Superior temporal gyrus (tissue), 1 donor: ENCODE results near the gene UBIAD1.
"Not testable (repeated sequence)": the region's sequence is repeated elsewhere in the genome, so short reads cannot be mapped to it uniquely, and the experiment has no call there.

Experiments used
- DNase-seq: peaks from one replicate; pipeline ENCODE4 v3.0.0-alpha.2; 2016; ENCODE audit errors: extremely low spot score

Gene UBIAD1

DNA sequence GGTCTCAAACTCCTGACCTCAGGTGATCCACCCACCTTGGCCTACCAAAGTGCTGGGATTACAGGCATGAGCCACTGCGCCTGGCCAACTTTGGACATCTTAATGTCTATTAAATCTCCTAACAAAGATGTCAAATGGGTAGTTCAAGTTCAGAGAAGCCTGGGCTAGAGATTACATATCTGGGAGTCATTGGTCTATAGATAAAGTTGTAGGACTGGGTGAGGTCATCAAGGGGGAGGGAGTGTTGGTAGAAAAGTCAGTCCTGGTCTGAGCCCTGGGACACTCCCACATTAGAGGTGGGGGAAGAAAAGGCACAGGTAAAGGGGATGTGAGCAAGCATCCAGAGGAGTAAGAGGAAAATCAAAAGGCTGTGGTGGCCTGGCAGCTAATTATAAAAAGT, 6.6 kb downstream of the UBIAD1 start:
- no peak for DNase-seq

DNA sequence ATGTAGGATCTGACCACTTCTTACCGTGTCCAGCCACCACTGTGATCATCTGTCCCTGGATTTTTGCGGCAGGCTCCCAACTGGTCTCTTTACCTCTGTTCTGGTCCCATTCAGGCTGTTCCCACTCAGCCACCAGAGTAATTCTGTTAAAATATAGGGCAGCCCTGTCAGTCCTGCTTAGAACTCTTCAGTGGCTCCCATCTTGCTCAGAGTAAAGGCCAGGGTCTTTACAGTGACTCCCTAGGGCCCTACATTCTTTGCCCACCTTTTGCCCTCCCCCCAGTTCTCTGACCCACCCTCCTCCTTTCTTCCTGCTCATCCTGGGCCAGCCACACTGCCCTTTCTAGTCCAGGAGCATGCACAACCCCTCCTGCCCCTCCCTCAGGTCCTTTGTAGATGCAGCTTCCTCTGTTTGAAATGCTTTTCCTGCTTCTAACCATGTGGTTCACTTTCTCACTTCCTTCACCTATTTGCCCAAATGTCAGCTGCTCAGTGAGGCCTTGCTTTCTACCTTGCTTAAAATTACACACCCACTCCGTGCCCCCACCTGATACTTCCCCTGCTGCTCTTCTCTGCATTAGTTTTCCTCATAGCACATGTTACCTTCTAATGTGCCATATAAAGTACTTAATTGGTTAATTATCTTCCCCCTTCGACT, 7.8 kb downstream of the UBIAD1 start:
- no peak for DNase-seq

DNA sequence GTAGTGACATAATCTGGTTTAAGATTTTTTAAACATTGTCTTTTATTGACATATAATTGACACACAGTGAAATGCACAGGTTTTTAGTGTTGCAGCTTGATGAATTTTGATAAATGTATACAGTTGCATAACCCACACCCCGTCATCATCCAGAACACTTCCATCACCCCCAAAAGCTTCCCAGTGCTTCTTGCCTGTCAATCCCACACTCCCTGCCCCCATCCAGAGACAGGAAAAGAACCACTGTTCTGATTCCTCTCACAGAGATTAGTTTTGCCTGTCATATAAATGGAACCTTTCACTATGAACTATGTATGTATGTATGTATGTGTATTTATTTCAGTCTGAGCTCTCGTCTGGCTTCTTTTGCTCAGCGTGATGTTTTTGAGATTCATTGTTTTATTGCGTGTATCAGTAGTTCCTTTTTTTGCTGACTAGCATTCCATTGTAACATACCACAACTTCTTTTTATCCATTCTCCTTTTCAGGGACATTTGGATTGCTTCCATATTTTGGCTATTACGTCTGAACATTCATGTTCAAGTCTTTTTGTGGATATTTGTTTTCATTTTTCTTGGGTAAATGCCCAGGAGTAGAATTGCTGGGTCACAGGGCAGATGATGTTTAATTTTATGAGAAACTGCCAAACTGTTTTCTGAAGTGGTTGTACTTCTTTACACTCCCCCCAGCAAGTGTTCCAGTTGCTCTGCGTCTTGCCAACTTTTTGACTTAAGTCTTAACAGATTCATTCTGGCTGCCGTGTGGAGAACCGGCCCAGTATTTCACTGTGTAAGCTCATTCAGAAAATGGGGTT, 8.7 kb downstream of the UBIAD1 start:
- no peak for DNase-seq

DNA sequence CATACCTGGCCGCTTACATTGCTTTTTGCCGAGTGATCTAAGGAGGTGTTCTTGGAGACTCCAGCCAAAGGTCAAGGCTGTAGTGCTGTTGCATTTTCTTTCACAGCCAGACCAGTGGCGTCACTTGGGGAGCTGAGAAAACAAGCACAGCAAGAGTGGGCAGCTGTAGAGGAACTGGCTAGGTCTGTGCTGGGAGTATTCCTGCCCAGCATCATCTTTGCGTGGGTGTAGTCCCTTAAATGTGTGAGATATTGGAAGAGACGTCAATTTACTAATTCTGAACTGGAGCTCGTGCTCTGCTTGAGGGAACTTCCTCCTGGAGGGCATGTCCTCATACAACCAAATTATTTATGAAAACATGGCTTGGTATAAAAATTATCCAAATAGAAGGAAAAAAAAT, 10.2 kb downstream of the UBIAD1 start:
- DNase-seq = no peak

DNA sequence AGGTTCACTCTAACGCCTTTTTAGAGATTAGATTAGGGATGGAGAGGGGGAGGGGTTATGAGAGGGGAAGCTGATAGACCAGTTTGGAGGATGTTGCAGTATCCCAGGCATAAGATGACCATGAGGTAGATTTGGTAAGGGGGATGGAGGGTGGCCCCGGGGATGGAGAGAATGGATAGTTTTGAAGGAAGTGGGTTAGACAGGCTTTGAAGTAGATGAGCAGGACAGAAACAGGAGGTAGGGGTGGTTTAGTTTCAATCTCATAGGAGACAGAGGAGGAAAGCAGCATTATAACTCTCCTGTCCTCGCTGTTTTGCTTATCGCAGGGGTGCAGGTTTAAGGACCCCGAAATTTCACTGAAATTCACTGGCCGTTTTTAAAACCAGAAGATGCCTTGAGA, 11.8 kb downstream of the UBIAD1 start:
- no peak for DNase-seq

DNA sequence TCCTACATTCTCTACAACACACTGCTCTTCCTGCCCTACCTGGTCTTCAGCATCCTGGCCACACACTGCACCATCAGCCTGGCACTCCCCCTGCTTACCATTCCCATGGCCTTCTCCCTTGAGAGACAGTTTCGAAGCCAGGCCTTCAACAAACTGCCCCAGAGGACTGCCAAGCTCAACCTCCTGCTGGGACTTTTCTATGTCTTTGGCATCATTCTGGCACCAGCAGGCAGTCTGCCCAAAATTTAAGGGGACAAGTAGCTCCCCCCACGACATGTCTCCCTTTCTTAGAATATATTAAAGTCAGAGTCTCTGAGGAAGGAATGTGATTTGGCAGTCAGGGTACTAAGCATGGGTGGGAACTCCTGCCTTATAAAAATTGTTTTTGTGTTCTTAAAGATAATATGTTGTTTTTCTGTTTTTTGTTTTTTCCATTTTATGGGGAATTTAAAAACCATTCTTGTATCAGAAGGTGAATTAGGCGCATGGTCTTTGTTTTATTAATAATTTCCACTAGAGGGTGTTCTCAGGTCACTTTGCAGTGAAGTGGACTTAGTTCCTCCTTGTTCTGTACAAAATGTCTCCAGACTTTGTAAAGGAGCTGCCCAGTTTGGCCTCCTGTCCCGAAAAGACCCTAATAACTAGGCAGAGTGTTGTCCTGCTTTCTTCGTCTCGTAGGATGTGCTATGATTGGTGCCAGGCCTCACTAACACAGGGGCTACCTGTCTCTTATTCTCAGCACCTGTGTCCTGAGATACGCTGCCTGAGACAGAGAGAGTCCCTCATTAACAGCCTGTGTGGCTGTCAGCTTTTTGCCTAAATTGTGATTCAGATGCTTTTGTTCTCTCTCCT, 13.1 kb downstream of the UBIAD1 start:
- peak; percentile 53 for DNase-seq

DNA sequence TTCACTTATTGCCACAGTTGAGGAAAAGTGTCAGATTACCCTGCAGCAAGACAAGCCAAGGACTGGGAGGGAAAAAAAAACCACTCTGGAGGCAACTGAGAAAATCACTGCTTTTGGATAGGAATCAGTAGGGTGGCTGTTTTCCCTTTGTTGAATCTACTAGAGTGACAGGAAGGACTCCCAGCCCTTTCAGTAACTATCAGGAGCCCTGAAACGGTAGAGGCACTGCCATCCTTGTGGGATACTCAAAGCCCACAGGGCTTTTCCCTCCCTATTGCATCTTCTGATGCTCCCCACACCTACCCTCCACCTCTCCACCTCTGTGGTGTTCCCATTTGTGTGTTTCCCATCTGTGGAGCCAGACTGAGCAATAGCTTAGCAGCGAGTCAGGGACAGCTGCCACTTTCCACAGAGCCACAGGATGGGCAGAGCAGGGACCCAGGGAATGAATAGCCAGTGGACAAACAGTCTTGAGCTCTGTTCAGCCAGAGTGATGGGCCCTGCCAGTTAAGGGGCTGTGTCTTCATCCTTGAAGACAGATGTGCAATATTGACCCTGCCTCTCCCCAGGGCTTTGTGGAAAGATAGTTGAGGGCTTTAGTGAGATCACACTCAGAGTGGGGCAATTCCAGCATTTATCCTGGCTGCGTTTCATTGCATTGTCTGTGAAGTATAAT, 13.9 kb downstream of the UBIAD1 start:
- DNase-seq = no peak

DNA sequence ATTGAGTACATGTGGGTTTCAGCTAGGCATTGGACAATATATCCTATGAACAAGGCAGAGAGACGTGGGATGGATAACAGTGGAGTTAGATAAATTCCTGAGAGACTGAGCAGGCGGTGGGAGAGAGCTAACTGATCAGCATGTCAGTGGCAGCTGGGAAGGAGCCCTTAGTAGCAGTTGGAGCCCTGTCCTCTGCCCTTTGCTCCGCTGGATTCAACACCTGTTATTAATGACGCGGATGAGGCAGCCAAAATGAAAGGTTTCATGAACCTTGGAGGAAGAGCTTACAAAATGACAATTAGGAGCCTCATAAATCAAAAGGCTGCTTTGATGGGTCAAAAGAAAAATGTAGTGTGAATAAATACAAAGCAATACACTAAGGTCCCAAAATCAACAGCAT, 16.1 kb downstream of the UBIAD1 start:
- no peak for DNase-seq

DNA sequence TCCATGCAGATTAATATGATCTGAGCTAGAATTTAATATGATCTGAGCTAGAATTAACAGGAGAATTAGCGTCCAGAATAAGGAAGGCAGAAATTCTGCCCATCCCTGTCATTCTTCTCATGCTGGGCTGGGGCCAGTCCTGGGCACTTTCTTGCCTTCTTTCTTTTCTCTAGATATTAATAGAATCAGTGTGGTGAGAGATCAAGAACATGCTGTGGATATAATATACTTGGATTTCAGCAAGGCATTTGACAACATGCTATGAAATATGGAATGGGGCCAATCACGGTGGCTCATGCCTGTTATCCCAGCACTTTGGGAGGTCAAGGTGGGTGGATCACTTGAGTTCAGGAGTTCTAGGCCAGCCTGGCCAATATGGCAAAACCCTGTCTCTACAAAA, 18.1 kb downstream of the UBIAD1 start:
- no peak for DNase-seq

DNA sequence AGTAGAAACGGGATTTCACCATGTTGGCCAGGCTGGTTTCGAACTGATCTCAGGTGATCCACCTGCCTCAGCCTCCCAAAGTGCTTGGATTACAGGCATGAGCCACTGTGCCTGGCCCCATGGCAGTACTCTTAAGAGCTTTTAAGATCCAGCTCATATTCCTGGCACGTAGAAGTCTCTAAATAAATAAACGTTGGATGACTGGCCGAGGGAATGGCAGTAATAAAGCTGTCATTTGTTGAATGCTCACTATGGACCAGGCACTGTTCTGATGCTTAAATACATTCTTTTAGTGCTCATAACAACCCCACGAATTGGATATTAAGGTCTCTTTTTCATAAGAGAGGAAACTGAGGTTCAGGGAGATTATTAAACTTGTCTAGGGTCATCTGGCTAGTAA, 20.9 kb downstream of the UBIAD1 start:
- DNase-seq = no peak

DNA sequence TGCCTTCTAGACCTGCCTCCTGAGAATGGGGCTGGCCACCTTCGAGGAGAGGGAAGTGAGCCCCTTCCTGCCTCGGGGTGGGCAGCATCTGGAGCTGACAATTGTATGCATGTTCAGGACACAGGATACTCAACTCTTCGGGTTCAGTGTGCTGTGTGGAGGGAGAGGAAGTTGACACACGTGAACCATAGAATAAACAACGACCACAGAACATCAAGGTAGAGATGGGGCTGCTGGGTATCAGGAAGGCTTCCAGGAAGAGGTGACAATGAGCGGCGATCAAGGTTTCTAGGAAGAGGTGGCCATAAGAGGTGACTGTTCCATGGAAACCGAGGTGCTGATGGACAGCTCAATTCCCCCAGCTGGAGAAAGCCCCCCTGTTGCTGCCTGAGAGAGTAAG, 22.0 kb downstream of the UBIAD1 start:
- DNase-seq = no peak

DNA sequence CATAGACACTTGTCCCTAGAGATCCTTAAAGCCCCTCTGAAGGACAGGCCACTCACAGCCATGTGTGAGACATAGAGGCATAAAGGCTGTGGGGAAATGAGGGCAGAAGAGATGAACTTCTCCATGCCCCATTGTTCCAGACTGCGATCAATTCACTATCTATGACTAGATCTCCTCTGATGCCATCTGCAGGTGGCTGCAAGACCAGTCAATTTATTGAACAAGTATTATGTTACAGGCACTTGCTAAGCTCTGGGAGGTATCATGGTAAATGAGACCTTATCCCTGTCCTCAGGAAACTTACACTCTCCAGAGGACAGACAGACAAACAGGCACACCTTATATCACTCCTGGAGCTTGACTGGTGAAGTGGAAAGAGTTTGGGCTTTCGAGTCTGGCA, 22.9 kb downstream of the UBIAD1 start:
- no peak for DNase-seq

DNA sequence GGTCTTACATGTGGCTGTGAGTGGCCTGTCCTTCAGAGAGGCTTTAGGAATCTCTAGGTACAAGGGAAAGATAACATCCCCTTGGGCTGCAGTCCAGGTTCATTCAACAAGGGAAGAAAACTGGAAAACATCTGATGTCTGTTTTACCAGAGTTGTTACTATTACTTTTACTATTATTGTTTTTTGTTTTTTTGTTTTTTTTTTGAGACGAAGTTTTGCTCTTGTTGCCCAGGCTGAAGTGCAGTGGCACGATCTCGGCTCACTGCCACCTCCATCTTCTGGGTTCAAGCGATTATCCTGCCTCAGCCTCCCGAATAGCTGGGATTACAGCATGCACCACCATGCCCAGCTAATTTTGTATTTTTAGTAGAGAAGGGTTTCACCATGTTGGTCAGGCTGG, 24.8 kb downstream of the UBIAD1 start:
- not testable (repeated sequence) for DNase-seq

DNA sequence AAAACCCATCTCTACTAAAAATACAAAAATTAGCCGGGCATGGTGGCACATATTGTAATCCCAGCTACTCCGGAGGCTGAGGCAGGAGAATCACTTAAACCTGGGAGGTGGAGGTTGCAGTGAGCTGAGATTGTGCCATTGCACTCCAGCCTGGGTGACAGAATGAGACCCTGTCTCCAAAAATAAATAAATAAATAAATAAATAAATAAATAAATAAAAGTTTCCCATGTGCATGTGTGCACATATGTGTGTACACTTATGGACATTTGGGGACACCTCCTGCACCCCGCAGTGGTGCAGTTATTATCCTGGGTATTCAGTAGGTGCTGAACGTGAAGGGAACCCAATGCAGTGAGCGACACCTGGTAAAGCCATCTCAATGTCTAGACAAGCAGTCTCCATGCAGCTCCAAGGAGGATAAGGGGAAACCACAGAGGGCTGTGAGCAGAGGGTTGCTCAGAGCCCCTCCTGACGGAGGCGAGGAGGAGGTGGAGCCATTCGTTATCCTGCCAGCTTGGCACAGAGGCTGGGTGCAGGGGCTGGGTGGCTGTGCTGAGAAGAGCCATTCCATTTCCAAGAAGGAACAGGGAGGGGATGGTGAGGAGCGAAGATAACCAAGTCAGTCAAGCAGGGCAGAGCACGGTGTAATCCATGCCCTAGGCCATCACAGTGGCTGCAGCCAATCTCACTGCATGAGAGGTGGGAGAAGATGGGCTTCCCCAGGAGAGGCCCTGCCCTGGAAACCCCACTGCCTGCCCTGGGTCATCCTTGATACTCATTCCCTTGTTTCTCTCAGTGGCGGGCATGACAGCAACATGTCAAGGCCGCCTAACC, 25.6 kb downstream of the UBIAD1 start:
- no peak for DNase-seq

DNA sequence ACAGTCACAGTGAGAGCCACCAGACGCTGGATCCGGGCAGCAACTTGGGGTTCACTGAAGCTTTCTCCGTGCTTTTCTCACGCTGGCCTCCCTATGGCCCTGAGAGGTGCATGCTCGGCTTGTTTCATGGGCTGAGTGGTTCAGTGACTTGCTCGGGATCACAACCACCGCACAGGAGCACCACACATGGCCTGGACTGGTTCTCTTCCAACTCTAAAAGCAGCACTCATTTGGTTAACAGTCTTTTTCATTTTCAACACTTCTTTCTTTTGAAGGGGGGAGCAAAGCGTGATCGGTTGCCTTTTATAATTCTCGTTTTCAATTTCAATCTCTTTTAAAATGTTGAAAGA, 26.2 kb downstream of the UBIAD1 start:
- DNase-seq = no peak

DNA sequence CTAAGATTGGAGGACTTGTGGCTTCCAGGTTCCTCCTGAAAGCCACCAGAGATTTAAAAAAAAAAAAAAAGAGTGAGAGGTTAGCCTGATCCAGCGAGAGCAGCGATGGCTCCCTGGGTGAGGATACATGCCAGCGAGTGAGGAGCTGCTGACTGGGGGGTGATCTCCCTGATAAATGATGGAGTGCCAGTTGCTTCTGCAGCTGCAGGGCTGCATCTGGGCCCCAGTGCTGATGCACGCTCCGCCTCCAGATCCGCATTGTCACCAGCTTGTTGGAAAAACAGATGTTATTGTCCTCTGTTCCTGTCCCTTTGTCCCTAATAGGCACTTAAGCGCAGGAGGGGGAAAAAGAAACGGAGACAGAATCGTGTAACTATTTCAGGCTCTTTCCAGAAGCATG, 28.6 kb downstream of the UBIAD1 start:
- peak; percentile 90 for DNase-seq

DNA sequence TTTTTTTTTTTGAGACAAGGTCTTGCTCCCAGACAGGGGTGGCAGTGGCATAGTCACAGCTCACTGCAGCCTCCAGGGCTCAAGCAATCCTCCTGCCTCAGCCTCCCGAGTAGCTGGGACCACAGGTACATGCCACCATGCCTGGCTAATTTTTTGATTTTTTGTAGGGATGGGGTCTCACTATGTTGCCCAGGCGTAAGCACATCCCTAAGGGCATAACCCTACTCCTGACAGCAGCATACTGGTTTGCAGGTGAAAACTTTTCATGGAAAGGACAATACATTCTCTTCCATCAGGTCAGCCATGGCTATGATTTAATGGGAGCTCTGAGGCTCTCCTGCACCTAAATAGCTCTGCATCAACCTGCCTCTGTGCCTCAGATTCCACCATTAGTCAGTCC, 29.4 kb downstream of the UBIAD1 start:
- no peak for DNase-seq

DNA sequence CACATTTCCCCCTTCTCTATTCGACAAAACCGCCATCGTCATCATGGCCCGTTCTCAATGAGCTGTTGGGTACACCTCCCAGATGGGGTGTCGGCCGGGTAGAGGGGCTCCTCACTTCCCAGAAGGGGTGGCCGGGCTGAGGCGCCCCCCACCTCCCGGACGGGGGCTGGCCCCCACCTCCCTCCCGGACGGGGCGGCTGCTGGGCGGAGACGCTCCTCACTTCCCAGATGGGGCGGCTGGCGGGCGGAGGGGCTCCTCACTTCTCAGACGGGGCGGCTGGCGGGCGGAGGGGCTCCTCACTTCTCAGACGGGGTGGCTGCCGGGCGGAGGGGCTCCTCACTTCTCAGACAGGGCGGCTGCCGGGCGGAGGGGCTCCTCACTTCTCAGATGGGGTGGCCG, 32.5 kb downstream of the UBIAD1 start:
- not testable (repeated sequence) for DNase-seq

DNA sequence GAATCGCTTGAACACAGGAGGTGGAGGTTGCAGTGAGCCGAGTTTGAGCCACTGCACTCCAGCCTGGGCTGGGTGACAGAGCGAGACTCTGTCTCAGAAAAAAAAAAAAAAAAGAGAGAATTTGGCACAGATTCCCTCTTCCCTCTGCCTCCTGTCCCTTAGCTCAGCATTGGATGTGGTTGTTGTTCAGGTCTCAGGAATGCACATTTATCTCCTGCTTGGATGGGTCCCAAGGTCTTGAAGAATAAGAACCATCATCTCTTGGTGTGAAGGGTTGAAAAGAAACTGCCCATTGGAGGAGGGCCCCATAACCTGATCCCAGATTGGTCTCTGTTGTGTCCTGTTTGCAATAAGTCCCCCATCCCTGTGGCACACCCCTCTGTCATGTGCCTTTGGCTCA, 34.9 kb downstream of the UBIAD1 start:
- DNase-seq = no peak

DNA sequence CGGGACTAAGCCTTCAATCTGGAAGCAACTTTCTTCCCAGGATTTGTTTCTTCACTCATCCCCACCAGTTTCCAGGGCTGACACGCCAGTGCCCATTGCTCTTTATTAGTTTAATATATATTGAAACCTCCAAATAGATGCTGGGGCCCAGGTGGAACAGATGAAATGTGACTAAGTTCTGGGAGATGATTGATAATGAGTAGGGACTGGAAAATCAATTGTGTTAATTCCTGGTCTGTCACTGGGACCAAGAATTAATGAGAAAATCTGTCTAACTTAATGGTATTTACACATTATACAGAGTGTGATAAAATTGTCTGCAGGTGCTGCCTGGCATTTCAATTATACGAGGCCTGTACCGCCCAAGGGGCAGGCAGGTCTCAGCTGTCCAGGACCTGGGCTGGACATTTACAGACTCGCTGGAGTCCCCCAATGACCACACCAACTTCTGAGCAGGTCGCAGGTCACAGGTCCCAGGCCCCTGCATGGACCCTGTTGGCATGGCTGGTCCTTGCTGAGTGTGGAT, 35.8 kb downstream of the UBIAD1 start:
- DNase-seq = no peak

DNA sequence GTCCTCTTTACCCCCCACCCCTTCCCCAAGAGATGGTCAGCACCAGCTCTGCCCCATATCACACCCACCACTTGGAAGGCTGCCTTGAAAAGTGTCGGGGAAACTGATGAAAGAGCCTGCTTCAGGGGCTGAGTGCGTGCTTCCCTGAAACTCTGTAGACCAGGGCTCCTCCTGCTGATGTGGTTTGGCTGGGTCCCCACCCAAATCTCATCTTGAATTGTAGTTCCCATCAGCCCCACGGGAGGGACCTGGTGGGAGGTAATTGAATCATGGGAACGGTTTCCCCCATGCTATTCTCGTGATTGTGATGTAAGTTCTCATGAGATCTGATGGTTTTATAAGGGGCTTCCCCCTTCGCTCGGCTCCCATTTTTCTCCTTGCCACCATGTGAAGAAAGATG, 36.4 kb downstream of the UBIAD1 start:
- no peak for DNase-seq
